Calu3 (cell line): ENCODE data around the gene ZFYVE28. TPM values are rescaled to one million over a fixed set of nuclear protein-coding genes. Genes with fewer than 3 reads are reported as not detected.

Experiments used
- BruUV-seq: library from RNA; stranded (reverse); fragments of 400-500 nt; replicated peaks from 2 replicates; lab custom pipeline; 2021; lab: Mats Ljungman, UMichigan
- CTCF ChIA-PET: fragments of 300-600 bp; sonication (Branson Sonifier 250); formaldehyde crosslinking; loops from one replicate; lab custom pipeline; 2022; ENCODE audit warnings: antibody characterized with exemption; lab: Charles Lee
- DNase-seq: peaks from one replicate; pipeline ENCODE4 v3.0.0; 2022
- H3K27ac Mint-ChIP-seq: one replicate; pipeline ENCODE4 v1.8.0; 2022; ENCODE audit warnings: mixed read lengths; ENCODE audit not compliant: unreplicated experiment
- H3K27me3 Mint-ChIP-seq: one replicate; pipeline ENCODE4 v1.8.0; 2022; ENCODE audit warnings: mixed read lengths; ENCODE audit not compliant: unreplicated experiment
- H3K36me3 Mint-ChIP-seq: one replicate; pipeline ENCODE4 v1.8.0; 2022; ENCODE audit warnings: mild to moderate bottlenecking, moderate library complexity, mixed read lengths; ENCODE audit not compliant: insufficient read depth, unreplicated experiment
- H3K4me1 Mint-ChIP-seq: one replicate; pipeline ENCODE4 v1.8.0; 2022; ENCODE audit warnings: mild to moderate bottlenecking, low read depth, mixed read lengths; ENCODE audit not compliant: unreplicated experiment
- H3K4me3 Mint-ChIP-seq: one replicate; pipeline ENCODE4 v1.8.0; 2022; ENCODE audit warnings: mild to moderate bottlenecking, low read depth, moderate library complexity, mixed read lengths; ENCODE audit not compliant: unreplicated experiment
- H3K9me3 Mint-ChIP-seq: one replicate; pipeline ENCODE4 v1.8.0; 2022; ENCODE audit warnings: low read depth, mixed read lengths; ENCODE audit not compliant: unreplicated experiment
- intact Hi-C: fragments of 100-400 bp; cut with micrococcal nuclease; formaldehyde crosslinking; loops from one replicate; pipeline ENCODE4 v1.10.0; 2022; ENCODE audit not compliant: unreplicated experiment
- total RNA-seq: library from RNA; stranded (reverse); gene quantifications from 2 replicates; pipeline ENCODE4 v1.2.3, GENCODE V29; 2022
- TF ChIP-seq, protein P1 (sequence below): fragments of 200-600 bp; IDR thresholded peaks from one replicate; pipeline ENCODE4 v1.8.0; 2022; ENCODE audit warnings: antibody characterized with exemption; ENCODE audit not compliant: unreplicated experiment

Gene ZFYVE28
- total RNA-seq, 1 experiment from 2014 or later = 1.2 TPM

GRCh38 chr4:2357821-2358745, 60.4 kb downstream of the ZFYVE28 start:
- Mint-ChIP-seq H3K4me1 (no peaks in the 10 kb centered on the region), H3K9me3 (no peaks in the 10 kb centered on the region), H3K27ac (no peak overlapping the region), H3K27me3 (peaks cover 8% of the 10 kb centered on the region), H3K4me3 (no peak overlapping the region), H3K36me3 (no peaks in the 10 kb centered on the region)
- BruUV-seq = no TSS peak
- TF ChIP-seq, protein P1, sequence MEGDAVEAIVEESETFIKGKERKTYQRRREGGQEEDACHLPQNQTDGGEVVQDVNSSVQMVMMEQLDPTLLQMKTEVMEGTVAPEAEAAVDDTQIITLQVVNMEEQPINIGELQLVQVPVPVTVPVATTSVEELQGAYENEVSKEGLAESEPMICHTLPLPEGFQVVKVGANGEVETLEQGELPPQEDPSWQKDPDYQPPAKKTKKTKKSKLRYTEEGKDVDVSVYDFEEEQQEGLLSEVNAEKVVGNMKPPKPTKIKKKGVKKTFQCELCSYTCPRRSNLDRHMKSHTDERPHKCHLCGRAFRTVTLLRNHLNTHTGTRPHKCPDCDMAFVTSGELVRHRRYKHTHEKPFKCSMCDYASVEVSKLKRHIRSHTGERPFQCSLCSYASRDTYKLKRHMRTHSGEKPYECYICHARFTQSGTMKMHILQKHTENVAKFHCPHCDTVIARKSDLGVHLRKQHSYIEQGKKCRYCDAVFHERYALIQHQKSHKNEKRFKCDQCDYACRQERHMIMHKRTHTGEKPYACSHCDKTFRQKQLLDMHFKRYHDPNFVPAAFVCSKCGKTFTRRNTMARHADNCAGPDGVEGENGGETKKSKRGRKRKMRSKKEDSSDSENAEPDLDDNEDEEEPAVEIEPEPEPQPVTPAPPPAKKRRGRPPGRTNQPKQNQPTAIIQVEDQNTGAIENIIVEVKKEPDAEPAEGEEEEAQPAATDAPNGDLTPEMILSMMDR = no peak
- no peak for DNase-seq
- intact Hi-C loops = no loop called here
- CTCF ChIA-PET = no interaction called here

- Mint-ChIP-seq H3K4me3 (no peak overlapping the region), H3K9me3 (no peaks in the 10 kb centered on the region), H3K36me3 (no peaks in the 10 kb centered on the region), H3K27ac (no peak overlapping the region), H3K27me3 (peaks cover 16% of the 10 kb centered on the region), H3K4me1 (no peaks in the 10 kb centered on the region)
- TF ChIP-seq, protein P1 = no peak
- DNase-seq = no peak
- intact Hi-C loops = no loop called here
- BruUV-seq = no TSS peak
- CTCF ChIA-PET = no interaction called here
These were observed 62.0 kb downstream of the ZFYVE28 start for GRCh38 chr4:2356123-2357069.

DNA sequence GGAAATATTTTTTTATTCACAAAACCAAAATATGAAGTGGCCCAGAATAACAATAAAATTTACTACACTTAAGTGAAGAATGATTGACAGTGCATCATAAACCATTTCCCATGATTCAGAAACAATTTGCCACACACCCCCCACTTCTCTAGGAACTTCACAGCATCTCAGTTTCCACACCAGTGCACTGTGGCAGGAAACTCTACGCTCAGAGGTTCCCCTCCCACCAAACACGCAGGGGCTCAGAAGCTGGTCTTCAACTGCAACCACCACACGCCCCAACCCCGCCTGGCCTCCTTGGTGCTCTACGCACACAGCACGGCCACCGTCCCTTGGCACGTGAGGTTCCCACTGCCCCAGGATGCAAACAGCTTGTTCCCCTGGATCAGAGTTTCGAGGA, 63.7 kb downstream of the ZFYVE28 start:
- H3K36me3 Mint-ChIP-seq = no peaks in the 10 kb centered on the region
- CTCF ChIA-PET = no interaction called here
- H3K27ac Mint-ChIP-seq = no peak overlapping the region
- H3K27me3 Mint-ChIP-seq = peaks cover 24% of the 10 kb centered on the region
- no peaks in the 10 kb centered on the region for H3K4me1 Mint-ChIP-seq
- H3K9me3 Mint-ChIP-seq = no peaks in the 10 kb centered on the region
- TF ChIP-seq, protein P1 = no peak
- intact Hi-C loops = no loop called here
- H3K4me3 Mint-ChIP-seq = no peak overlapping the region
- DNase-seq = no peak
- BruUV-seq = no TSS peak

DNA sequence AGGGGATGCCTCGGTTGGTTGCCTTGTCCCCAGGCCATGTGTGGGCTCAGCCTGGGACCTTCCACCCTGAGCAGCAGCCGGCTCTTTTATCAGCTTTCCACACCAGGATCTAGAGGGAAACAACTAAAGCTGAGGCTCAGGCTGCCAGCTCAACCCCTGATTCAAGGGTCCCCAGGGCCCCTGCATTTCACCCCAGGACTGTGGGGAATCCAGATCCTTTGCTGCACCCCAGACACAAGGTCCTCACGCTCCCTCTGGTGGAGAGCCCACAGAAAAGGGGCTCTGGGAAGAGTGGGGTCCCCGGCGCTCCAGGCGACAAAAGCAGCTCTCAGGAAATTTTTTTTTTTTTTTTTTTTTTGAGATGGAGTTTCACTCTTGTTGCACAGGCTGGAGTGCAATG, 64.3 kb downstream of the ZFYVE28 start:
- no TSS peak for BruUV-seq
- no peak overlapping the region for H3K4me3 Mint-ChIP-seq
- intact Hi-C loops = no loop called here
- TF ChIP-seq, protein P1 = no peak
- DNase-seq = no peak
- CTCF ChIA-PET = no interaction called here
- peaks cover 24% of the 10 kb centered on the region for H3K27me3 Mint-ChIP-seq
- H3K9me3 Mint-ChIP-seq = no peaks in the 10 kb centered on the region
- no peaks in the 10 kb centered on the region for H3K4me1 Mint-ChIP-seq
- H3K27ac Mint-ChIP-seq = no peak overlapping the region
- H3K36me3 Mint-ChIP-seq = no peaks in the 10 kb centered on the region
